ENCODE results near the gene PSME4. TPM values are rescaled to one million over a fixed set of nuclear protein-coding genes. Genes with fewer than 3 reads are reported as not detected.
"Not testable (repeated sequence)": the region's sequence is repeated elsewhere in the genome, so short reads cannot be mapped to it uniquely, and the experiment has no call there.

The PSME4 gene
- polyA plus RNA-seq, 1 donor, result 38.3 TPM

GRCh38 chr2:53884883-53885282, 85.9 kb downstream of the PSME4 start:
- no peak for DNase-seq (ENCODE audit: low read depth)

GRCh38 chr2:53881986-53882385, 88.8 kb downstream of the PSME4 start:
- DNase-seq (ENCODE audit: low read depth), result no peak

GRCh38 chr2:53881360-53881759, 89.4 kb downstream of the PSME4 start:
- DNase-seq (ENCODE audit: low read depth), result no peak

- no peak for DNase-seq (ENCODE audit: low read depth)
These were observed 90.0 kb downstream of the PSME4 start for GRCh38 chr2:53880756-53881155.

- DNase-seq (ENCODE audit: low read depth), result no peak
These were observed 93.2 kb downstream of the PSME4 start for GRCh38 chr2:53877556-53877955.

GRCh38 chr2:53877112-53877511, 93.7 kb downstream of the PSME4 start:
- no peak for DNase-seq (ENCODE audit: low read depth)

GRCh38 chr2:53874401-53874950, 96.3 kb downstream of the PSME4 start:
- DNase-seq (ENCODE audit: low read depth), result no peak

- no peak for DNase-seq (ENCODE audit: low read depth)
These were observed 103.0 kb downstream of the PSME4 start for GRCh38 chr2:53867773-53868172.

- no peak for DNase-seq (ENCODE audit: low read depth)
These were observed 103.6 kb downstream of the PSME4 start for GRCh38 chr2:53867169-53867568.

- DNase-seq (ENCODE audit: low read depth), result no peak
These were observed 104.8 kb downstream of the PSME4 start for GRCh38 chr2:53865962-53866361.

- no peak for DNase-seq (ENCODE audit: low read depth)
These were observed 105.5 kb downstream of the PSME4 start for GRCh38 chr2:53865264-53865663.

- DNase-seq (ENCODE audit: low read depth), result no peak
These were observed 107.1 kb downstream of the PSME4 start for GRCh38 chr2:53863538-53864227.

- no peak for DNase-seq (ENCODE audit: low read depth)
These were observed 109.0 kb downstream of the PSME4 start for GRCh38 chr2:53861824-53862223.

- DNase-seq (ENCODE audit: low read depth), result no peak
These were observed 111.3 kb downstream of the PSME4 start, which contains the start of gene GPR75 for GRCh38 chr2:53859206-53860181. GPR75 (minus strand) TSS chr2:53859967; CDS start chr2:53854756, 5,211 bp downstream.

- no peak for DNase-seq (ENCODE audit: low read depth)
These were observed 114.5 kb downstream of the PSME4 start for GRCh38 chr2:53856272-53856671.

GRCh38 chr2:53854678-53855077, 116.1 kb downstream of the PSME4 start:
- no peak for DNase-seq (ENCODE audit: low read depth)

- DNase-seq (ENCODE audit: low read depth), result no peak
These were observed 118.3 kb downstream of the PSME4 start for GRCh38 chr2:53852532-53852931.

GRCh38 chr2:53851052-53851757, 119.6 kb downstream of the PSME4 start:
- DNase-seq (ENCODE audit: low read depth), result not testable (repeated sequence)

GRCh38 chr2:53848062-53848461, 122.7 kb downstream of the PSME4 start:
- DNase-seq (ENCODE audit: low read depth), result no peak

GRCh38 chr2:53843595-53843994, 127.2 kb downstream of the PSME4 start:
- DNase-seq (ENCODE audit: low read depth), result no peak

GRCh38 chr2:53842891-53843290, 127.9 kb downstream of the PSME4 start:
- no peak for DNase-seq (ENCODE audit: low read depth)

GRCh38 chr2:53841651-53842050, 129.1 kb downstream of the PSME4 start:
- not testable (repeated sequence) for DNase-seq (ENCODE audit: low read depth)

Data from forelimb muscle (tissue), 1 donor.